GM12874 (cell line): ENCODE measurements around the gene SPINK4.

Experiments
- TF ChIP-seq, protein P1 (sequence below): IDR thresholded peaks from 2 replicates; pipeline ENCODE4 v1.5.1; 2011; ENCODE audit warnings: low read depth, mild to moderate bottlenecking, control low read depth, low read length, moderate library complexity; ENCODE audit not compliant: insufficient read depth

SPINK4 gene

DNA sequence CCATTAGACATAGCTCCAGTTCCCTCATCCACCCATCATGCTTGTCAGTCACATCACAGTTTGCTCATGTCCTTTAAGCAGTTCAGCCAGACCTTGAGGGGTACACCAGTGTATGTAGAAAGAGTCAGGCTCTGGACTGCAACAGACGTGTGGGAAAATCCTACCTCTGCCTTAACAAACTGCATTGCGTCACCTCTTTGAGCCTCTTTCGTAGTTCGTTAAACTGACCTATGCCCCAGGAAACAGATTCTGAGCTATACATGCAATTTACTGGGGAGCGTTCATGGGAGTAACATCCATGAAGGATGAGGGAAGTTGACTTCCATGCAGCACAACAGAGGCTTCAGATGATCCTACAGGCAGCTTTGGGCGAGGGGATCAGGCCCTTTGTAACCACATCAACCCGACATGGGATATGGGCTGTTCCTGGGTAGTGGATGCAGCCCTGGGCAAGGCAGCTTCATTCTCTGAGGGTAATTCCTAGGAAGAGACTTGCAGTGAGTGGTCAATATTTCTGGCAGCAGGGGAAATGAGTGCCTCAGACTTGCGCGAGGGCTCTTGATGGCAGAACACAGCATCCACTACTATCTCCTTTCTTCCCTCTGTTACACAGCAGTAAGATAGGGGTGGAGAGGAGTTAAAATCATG, 4.3 kb downstream of the SPINK4 start:
- TF ChIP-seq, protein P1, sequence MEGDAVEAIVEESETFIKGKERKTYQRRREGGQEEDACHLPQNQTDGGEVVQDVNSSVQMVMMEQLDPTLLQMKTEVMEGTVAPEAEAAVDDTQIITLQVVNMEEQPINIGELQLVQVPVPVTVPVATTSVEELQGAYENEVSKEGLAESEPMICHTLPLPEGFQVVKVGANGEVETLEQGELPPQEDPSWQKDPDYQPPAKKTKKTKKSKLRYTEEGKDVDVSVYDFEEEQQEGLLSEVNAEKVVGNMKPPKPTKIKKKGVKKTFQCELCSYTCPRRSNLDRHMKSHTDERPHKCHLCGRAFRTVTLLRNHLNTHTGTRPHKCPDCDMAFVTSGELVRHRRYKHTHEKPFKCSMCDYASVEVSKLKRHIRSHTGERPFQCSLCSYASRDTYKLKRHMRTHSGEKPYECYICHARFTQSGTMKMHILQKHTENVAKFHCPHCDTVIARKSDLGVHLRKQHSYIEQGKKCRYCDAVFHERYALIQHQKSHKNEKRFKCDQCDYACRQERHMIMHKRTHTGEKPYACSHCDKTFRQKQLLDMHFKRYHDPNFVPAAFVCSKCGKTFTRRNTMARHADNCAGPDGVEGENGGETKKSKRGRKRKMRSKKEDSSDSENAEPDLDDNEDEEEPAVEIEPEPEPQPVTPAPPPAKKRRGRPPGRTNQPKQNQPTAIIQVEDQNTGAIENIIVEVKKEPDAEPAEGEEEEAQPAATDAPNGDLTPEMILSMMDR = no peak

DNA sequence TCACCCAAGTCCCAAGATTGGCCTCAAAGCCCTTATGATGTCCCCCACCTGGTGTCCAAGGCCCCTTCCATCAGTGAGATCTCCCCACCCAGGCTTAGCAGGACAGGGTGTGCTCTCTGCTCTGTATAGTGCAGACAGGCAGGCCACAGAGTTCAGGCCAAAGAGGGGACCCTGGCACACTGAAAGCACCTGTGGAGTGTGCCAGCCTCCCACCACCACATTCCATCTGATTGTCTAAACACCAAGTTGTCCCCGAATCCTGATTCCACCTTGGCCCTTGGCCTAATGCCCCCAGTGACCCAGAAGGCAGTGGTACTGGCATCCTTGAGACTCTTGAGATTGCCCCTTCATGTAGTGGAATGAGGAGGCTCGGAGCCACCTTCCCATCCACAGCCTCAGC, 5.4 kb downstream of the SPINK4 start:
- TF ChIP-seq, protein P1 = no peak

DNA sequence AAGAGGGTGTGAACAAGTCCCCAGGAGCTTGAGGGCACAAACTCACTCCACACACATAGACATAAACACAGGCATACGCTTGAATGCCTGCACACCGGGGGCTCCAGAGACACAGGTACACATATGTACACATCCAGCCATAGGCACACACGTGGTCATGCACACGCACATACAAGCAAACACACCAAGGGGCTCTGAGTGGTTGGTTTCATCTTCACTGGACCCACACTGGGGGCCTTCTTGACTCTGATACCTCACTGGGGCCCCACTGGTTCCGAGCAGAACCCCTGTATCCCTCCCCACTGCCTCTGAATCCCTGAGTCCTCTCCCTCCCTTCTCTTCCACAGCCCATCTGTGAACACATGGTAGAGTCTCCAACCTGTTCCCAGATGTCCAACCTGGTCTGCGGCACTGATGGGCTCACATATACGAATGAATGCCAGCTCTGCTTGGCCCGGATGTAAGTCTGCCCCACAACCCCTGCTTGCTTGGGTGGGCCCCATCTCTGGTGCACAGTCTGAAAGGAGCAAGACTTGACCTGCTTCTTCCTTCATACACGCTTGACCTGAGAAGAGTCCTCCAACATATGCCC, 6.4 kb downstream of the SPINK4 start:
- TF ChIP-seq, protein P1 = no peak

DNA sequence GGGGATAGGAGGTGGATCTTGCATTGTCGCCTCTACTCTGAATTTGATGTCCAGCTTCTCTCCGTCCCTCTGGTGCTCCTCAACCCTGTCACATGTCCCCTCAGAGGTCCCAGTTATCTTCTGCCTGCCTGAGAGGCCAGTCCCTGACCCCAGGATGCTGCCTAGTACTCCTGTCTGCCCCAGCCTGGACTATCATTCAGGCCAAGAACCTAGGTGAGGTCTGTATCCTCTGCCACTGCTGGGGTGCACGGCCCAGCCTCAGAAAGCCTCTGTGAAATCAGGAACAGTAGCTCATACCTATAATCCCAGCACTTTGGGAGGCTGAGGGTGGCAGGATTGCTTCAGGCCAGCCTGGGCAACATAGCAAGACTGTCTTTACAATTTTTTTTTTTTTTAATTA, 8.6 kb downstream of the SPINK4 start:
- TF ChIP-seq, protein P1 = no peak

DNA sequence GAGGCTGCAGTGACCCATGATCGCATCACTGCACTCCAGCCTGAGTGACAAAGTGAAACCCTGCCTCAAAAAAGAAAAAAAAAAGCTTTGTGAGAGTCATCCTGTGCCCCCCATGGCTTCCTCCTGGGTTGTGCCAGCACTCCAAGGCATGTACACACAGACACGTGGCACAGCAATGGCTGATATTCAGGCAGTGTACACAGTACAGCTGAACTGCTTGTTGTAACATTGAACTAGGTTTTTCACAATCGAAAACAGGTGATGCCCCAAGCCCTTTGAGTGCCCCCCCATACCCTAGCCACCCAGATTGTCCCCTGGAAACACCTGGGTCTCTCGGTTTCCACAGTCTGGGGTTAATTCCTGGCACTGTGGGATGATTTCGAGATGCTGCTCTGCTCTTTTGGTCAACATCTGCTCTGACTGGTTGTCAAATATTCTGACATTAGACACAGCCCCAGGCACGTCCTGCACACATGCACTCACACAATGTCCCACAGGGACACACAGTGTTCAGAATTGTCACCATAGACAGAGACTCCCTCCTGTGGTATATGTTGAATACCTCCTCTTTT, 9.2 kb downstream of the SPINK4 start:
- TF ChIP-seq, protein P1 = no peak

DNA sequence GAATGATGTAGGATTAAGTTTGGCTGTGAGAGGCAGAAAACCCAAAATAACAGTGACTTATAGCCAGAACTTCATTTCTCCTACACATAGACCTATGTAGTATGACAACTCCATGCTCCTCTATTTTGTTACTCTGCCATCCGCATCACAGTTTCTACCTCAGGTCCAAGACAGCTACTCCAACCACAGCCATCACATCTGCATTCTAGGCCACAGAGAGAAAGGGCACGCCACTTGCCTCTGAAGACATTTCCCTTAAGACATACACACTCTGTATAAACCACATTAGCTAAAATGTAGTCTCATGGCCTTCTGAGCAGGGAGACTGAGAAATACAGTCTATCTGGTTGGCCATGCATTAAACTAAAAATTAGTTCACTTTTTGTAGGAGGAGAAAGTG, 10.0 kb downstream of the SPINK4 start:
- TF ChIP-seq, protein P1 = no peak

DNA sequence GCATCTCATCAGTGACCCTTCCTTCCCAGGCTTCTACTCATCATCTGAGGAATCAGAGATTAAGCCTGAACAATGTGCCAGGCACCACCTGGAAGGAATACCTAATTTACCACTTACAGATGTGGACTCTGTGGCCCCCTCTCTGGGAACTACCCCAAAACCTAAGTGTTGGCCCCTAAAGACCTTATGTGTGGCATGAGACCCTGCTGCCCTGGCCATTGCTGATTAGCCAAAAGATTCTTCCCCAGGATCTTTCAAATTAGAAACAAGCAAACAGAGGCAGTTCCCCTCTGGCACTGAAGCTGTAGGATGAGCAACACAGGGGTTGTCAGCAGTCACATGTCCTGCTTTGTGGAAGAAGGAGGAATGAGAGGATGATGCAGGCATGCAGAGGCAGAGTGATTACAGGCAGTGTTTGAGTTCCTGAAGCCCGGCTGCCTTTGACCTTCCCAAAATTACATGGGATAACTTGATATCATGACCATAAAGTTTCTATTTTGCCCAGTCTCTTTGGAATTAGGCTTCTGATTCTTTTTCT, 10.6 kb downstream of the SPINK4 start:
- TF ChIP-seq, protein P1 = no peak
